Tibial nerve (tissue), 4 donors: ENCODE measurements around the gene FRMPD1.

Experiments used
- CTCF ChIP-seq, 5 experiments: fragments of 200-600 bp in 3 of 5; fragments of 450-650 bp in 2 of 5; sonication (generic) in 3 of 5; IDR thresholded peaks; one replicate each; pipeline ENCODE4 v1.5.1; 2016 to 2019; ENCODE audit warnings: antibody characterized with exemption in 5 of 5, mild to moderate bottlenecking in 3 of 5, moderate library complexity in 2 of 5
- EP300 ChIP-seq, 2 donors: sonication (generic); formaldehyde crosslinking; IDR thresholded peaks; one replicate each; pipeline ENCODE4 v1.6.1; 2017; ENCODE audit warnings: antibody characterized with exemption in 2 of 2, mild to moderate bottlenecking in 1 of 2

- no peak for TF ChIP-seq CTCF (IDR thresholded peaks at IDR 0.05)
- no peak for TF ChIP-seq EP300 (IDR thresholded peaks at IDR 0.05)
These were observed 40.9 kb upstream of the FRMPD1 start for GRCh38 chr9:37609735-37610397.
